GM11168 (cell line): Measurements from ENCODE around the gene CYREN.
"Not testable (repeated sequence)": the region's sequence is repeated elsewhere in the genome, so short reads cannot be mapped to it uniquely, and the experiment has no call there.

ENCODE experiments used
- in situ Hi-C: fragments of 300-500 bp; cut with MboI; formaldehyde crosslinking; loops from one replicate; pipeline ENCODE4 v1.12.0; 2022; ENCODE audit warnings: low sequenced_read_pairs; ENCODE audit not compliant: unreplicated experiment

The CYREN gene, protein sequence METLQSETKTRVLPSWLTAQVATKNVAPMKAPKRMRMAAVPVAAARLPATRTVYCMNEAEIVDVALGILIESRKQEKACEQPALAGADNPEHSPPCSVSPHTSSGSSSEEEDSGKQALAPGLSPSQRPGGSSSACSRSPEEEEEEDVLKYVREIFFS

DNA sequence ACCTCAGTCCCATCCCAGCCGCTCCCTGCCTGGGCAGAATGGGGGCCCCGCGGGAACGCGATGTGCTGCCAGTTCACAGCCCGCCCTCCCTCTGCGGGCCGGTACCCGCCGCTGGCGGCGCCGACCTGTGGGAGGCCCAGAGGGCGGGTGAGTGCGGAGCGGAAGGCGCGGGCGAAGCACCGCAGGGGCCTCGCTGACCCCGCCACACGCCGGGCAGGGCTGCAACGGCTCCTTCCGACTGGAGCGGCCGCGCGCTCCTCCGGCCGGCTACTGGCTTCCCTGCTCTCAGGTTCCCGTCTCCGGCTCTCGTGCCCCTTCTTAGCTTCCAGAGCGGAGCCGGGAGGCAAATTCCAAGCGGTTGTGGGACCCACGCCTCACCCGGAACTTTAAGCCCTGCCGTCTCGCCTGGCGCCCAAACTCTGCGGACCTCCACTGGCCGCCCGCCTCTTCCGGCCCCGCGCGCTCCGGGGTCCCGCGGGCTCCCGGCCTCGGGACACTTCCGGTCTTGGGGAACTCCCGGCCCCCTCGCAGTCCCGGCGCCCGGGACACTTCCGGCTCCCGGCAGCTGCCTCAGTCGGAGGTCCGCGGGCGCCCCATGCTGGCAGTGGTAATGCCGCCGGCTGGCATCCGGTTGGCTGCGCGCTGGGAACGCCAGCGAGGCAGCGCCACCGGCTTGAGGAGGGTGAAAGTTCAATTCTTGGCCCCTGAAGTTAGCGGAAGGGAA, at the start of gene CYREN:
Gene CYREN, minus strand, starts transcription at position 434 of the 724 bp plus-strand sequence. CDS start 1,785 bp downstream, outside the sequence.
- in situ Hi-C loops = loop anchor here (25.0 kb wide), 1 partner anchor 533 kb away; the partner anchor contains the start of gene BPGM

DNA sequence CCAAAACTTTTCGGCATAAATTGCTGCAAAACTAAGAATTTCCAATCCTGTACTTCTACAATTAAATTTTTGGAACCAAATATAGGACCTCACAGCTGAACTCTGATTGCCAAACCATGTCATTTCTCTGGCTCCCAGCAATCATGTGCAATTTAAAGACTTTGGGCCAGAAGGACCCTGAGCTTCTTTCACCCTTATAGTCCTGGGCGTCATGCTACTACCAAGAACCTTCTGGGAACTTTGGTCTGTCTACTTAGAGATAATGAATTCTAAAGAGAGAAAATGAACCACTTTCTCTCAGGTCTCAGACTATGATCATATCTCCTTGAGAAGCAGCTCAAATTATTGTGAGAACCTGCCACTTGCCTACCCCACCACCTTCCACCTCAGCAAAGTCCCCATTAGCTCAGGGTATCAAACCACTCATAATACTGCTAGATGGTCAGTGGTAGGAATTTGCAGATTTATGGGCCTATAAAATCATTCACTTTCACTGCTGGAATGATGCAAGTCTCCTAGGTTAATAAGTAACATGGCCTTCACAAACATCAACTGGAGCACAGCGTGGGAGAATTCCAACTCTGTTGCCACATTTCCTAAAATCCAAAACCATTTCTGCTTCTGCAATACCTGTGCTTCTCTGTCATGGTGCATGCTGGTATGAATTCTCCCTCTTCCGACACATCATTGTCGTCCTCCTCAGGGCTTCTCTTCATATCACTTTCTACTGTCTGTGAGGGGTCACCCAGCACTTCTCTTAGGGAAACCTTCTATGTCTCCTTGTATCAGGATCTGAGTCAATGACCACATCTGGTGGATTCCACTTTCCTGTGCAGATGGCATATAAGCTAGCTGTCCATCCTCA, 47.4 kb upstream of the CYREN start:
- in situ Hi-C loops = no loop called here

DNA sequence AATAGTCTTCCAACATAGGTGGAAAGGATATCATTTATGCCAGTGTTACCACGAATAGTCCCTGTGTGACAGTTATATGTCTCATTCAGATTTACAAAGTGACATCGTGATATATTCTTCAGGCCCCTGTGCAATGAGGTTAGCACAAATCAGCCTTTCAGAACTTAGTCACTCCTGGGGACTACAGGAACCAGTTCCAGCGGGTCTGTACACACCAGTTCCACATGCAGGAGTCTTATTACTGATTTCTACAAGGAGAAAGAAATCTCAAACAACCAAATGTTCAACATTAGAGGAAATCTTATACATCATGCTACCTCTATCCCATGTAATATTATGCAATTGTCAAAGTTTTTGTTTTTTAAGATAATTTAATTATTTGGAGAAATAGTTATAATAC, 45.2 kb upstream of the CYREN start:
- in situ Hi-C loops = no loop called here

DNA sequence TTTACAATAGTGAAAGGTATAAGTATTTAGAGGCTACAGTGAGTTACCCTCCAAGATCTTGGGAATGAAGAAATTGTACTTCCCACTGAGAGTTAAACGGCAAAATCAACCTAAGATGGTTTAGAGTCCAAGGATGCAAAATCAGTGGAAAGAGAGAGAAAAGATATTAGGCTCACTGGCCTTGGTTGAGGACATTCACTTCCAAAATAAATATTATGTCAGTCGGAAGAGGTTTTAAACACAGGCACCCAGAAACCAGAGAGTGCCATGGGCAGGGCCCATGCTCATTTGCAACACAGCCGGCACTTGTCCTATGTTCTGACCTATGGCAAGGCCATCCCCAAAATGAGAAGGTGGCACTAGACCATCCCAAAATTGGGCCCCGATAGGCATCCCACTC, 44.7 kb upstream of the CYREN start:
- in situ Hi-C loops = no loop called here

DNA sequence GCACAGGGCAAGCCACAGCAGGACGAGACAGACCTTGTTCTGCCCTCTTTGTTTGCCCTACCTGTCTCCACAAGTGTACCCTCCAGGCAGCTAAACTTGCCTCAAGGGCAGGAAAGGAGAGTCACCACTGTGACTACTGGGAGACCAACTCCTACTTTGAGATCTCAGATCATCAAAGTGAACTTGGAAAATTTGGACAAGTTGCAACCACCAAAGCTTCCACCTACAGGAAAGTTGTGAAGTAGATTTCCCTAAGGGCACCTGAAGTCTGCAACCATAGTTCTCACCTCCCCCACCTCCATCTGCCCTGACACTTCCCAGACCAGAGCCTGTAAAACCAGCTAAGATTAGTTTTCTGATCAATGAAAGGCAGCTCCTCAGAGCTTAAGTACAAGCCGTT, 43.3 kb upstream of the CYREN start:
- in situ Hi-C loops = no loop called here

DNA sequence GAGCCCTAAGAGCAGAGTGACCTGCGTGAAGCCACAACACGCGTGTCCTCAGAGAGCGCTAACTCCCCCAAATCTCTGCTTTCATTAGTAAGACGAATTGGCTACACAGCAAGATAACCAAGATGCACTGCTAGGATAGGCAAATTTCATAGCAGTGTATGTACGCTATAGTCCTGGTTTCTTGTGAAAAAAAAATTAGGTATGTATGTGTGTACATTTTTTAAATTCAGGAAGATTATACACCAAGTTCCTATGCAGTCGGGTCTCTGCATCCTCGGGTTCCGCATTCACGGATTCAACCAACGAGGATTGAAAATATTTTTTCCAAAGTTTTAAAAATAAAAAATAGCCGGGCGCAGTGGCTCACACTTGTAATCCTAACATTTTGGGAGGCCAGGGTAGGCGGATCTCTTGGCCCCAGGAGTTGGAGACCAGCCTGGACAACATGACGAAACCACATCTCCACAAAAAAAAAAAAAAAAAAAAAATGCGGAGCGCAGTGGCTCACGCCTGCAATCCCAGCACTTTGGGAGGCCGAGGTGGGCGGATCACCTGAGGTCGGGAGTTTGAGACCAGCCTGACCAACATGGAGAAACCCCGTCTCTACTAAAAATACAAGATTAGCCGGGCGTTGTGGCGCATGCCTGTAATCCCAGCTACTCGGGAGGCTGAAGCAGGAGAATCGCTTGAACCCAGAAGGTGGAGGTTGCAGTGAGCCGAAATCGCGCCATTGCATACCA, 41.6 kb upstream of the CYREN start:
- in situ Hi-C loops = not testable (repeated sequence)

DNA sequence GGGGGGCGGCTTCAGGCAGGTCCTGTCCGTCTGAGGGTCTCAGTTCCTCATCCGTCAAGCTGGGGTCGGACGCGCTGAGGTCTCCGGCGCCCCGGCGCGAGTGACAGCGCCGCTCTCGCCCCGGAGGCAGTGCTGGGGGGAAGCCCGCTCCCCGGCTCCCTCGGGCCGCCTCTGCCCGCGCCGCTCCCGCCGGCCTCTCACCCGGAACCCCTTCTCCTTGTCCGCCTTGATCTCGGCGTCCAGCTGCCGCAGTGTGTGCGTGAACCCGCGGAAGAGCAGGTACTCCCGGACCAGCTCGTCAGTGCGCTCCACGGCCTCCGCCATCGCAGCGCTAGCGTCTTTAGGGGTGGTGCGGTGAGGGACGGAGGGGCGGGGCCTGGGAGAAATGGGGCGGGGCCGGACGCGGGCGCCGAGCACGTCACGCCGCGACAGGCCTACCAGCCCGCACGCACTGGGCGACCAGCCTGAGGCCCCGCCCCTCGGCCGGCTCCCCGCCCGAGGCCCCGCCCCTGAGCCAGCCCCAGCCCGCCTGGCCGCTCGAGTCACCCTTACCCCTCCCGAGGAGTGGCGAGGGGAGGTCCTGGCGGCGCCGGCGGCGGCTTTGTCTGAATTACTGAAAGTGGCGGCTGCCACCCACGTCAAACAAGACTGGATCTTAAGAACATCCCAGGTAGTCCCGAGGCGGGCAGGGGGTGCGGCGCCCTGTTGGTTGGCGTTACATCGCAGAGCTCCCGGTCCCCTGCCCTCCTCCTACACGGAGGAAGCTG, 40.9 kb upstream of the CYREN start, which contains the start of gene WDR91:
Gene WDR91, minus strand, starts transcription at position 348 of the 767 bp plus-strand sequence. Its CDS starts 24 bp downstream, at position 324.
- in situ Hi-C loops = no loop called here

DNA sequence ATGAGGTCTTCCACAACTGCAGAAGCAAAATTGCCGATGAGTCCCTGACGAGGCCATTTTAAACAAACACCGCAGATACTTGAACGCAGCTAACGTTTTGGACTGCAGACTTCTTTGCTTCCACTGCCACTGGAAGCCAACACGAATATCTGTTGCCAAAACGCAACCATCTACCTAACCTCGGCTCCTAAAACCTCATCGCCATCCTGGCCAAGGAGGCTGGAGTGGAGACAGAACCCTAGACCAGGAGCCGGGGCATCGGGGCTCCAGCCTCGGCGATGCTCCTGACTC, 40.3 kb upstream of the CYREN start:
- in situ Hi-C loops = no loop called here

DNA sequence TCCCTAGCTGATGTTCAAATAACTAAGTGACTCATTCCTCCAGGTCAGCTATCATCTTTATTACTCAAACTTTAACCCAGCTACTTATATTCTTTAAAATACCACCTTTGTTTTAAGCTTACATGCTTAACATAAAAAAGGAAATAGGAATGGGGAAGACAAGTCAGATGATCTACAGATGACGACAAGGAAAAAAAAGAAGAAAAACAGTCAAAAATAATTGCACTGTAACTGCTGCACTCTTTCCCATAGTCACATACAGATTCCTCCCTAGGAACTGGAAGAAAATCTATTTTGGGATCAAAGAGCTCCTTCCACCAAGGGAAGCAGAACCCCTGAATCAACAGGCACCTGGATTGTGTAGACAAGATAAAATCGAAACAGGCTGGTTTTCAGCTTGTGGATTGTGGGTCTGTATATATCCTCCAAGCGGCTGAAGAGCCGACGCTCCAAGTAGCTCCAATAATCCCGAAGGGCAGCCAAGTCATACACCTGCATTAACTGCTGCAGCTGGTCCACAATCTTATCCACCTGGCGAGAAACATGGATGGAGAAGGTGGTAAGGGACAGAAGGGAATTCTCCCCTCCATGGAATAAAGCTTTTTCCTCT, 38.8 kb upstream of the CYREN start:
- in situ Hi-C loops = no loop called here

DNA sequence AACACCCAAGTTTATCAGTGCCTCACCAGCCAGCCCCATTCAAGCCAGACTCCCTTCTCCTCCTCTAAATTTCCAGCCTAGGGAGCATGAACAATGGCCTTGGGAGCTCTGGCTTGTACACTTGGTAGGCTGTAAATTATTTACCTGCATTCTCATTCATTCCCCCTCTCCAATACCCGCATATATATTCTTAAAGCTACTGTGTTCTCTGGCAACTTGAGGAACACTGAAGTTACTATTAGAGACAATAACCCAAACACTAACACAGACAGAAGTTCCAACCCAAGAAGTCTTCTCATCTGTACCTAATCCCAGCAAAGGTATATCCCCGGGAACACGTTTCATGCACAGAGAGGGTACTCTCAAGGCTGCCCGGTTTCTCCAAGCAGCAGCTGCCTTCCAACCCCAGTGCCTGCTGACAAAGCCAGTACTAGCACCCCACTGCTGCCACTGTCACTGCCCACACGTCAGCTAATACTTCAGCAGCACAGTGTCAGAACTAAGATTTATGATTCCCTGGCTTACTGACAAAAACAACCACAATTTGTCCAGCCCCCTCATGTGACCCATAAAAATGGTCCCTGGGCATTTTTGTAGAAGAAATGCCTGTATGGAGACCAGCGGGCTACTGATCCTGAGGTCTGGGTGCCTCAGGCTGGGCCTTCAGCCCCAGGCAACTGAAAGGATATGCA, 37.7 kb upstream of the CYREN start:
- in situ Hi-C loops = no loop called here

DNA sequence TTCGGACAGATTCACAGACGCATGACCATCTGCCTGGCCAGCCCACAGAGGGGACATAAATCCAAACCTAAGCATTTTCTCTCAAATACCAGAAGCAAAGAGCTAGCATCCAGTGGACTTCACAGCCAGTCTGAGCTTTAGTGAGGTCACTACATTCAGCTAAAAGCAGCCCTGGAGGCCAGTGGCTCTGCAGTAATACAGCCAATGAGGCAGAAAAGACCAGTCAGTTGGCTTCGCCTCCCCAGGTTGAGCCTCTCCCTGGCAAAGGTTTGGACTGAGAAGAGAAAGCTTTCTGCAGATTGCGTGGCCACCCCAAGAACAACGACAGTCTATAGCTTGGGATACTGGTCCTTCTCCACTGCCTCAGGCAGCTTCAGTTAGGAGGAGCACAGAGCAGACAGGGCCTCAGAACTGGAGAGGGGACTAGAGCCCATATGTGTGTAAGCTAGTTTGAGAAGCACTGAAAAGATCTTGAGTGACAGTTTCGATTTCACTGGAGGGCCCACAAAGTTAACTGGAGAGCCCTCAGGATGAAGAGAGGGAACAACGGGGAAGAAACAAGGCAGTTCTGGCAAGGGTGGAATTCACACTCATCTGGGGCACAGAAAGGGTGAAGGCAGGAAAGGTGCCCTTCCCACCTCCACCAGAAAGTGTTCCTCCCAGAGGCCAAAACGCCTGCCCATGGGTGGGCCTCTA, 37.0 kb upstream of the CYREN start:
- in situ Hi-C loops = no loop called here

DNA sequence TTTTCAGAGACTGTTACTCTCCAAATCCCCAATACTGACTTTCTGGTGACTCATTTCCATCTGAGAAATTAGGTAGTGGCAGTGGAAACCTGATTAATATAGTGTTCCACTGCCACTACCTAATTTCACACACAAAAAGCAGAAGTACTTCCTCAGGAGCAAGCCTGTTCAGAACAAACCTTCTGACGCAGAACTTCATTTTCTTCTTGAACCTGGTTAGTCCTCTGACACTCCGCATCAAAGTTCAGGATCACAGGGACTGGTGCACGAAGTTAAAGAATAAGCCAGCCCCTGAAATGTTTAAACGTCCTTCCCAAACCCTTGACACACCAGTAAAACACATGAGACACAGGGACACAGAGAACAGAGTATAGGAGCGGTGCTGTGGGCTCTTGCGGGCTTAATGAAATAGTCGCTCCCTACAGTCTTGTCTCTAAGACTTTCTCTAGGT, 36.5 kb upstream of the CYREN start:
- in situ Hi-C loops = no loop called here

DNA sequence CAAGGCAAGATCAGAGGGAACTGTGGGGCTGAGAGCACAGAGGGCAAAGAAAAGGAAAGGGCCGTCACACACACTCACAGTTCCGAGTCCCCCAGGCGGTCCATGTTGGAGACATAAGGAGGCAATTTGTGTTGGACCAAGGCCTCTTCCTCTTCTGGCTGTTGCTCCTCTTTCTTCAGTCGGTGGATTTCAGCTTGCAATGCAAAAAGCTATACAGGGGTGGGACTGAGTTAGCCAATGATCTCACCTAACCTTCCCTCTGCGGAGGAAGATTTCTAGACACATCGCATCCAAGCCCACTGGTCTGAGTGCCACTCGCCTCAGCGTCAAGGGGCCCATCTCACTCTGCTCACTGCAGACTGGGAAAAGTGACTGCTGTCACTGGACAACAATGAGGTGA, 35.3 kb upstream of the CYREN start:
- in situ Hi-C loops = no loop called here

DNA sequence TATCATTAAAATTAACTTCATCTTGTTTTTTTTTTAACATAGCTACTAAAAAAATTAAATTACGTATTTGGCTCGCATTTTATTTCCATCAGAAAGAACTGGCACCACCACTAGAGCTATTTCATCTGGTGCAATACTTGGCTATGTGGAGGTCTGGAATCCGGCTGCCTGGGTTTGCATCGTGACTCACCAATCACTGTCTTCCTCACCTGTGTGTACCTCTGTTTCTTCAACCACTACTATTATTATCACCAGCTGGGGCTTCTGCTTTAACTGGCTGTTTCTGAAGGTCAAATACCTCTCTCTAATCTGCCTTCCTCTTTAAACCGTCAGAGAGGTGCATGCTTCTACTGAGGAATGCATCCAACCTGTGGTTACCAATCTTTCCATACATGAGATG, 34.4 kb upstream of the CYREN start:
- in situ Hi-C loops = no loop called here

DNA sequence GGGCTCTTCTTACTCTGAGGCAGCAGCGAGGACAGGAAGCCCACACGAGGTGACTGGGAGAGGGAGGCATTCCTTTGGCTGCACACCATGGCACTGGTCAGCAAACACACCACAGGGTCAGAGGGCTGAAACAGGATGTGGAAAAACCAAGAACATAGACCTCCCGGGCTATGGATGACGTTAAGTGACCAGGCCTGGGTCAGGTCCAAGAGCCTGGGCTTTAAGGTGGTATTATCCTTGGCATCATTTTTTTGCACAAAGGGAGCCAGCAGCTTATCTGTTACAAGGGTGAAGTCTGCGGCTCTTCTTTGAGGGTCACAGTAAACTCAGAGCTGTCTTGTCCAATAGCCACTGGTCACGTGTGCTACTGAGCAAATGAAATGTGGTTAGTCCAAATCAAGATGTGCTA, 33.8 kb upstream of the CYREN start:
- in situ Hi-C loops = no loop called here

DNA sequence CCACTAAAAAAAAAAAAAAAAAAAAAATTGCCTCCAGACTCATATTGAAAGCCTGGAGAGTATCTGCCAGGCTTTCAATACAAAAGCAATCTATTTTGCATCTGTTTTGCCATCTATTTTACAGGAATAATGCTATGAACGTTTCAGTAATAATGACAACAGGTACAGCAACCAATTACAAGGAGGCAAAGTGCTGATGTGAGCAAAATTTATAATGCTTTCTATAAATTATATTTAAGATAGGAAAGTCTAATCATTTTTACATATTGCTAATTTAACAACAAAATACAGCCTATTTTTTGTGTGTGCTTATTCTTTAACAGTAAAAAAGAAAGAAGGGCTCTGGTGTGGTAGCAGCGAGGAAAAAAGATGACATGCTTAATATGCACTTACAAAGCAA, 30.8 kb upstream of the CYREN start:
- in situ Hi-C loops = no loop called here

DNA sequence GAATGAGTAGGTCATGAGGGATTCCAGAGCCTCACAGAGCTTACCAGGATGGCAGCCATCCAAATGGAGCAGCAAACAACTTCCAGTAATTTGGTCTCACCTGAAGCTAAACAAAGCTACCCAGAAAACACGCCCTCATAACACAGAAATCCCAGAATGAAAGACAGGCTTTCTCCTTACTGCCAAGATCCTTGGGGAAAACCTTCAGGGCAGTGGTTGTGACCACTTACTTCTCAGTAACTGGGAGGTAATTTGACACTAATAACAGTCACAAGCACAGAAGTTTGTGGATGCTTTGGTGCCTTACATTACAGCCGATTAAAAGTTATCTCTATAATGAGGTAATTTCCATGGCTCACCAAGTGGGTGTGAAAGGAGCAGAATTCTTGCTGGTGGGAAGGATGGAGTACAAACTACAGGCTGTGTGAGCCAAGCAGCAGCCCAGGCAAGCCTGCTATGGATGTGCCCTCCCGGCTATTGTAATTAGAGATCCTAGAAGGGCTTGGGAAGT, 30.4 kb upstream of the CYREN start:
- in situ Hi-C loops = no loop called here

DNA sequence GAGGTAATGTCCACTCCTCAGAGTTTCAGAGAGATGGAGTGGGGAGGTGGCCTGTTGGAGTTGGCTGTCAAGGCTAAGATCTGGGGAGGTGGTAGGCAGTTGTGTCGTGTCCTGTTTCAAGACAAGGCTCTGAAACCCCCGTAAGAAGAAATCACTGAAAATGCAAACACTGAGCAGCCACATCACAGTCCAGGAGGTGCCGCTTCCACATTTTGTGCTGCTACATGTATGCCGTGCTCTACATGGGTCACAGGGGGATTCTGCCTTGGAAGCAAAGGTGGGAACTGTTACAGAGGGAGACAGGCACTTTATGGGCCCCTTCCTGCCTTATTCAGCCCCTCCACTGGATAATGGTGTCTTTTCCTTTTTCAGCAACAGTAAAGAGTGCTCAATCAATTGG, 28.9 kb upstream of the CYREN start:
- in situ Hi-C loops = no loop called here
